ENCODE data around the gene SYT2.
"Not testable (repeated sequence)": the region's sequence is repeated elsewhere in the genome, so short reads cannot be mapped to it uniquely, and the experiment has no call there.

The SYT2 gene

DNA sequence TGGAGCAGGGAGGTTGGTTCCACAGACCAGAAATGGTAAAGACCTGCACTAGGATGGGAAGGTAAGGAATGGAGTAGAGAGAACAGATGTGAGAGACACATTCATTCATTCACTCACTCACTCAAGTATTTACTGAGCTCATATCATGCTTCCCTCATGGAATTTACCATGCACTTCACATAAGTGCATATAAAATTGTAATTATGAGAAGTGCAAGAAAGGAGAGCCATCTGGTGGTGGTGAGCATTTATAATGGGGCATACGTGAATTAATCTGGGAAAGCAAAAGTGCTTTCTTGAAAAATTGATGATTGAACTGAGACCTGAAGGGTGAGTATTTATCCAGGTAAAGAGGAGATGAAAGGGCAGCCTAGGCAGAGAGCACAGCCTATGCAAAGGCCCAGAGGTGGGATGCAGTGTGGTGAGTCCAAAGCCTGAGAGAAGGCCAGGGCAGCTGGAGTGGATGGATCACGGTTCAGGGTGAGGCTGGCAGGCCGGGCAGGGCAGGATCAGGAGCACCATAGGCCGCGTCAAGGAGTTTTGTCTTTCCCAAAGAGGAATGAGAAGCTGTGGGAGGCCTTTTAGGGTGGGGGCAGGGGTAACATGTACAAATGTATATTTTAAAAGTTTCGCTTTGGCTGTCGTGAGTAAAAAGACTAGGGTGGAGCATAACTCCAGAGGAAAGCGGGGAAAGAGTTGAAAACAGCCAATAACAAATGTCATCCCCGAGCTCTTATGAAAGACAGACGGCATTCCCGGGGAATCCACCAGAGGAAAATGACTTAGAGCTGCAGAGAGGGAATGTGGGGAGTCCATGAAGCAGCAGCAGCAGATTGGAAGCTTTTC, 95.7 kb downstream of the SYT2 start:
- intact Hi-C loops (cut with DNase I): not testable (repeated sequence)
- DNase-seq: peak in 7 of 42 donors; percentile 9 to 39 (median 34)

DNA sequence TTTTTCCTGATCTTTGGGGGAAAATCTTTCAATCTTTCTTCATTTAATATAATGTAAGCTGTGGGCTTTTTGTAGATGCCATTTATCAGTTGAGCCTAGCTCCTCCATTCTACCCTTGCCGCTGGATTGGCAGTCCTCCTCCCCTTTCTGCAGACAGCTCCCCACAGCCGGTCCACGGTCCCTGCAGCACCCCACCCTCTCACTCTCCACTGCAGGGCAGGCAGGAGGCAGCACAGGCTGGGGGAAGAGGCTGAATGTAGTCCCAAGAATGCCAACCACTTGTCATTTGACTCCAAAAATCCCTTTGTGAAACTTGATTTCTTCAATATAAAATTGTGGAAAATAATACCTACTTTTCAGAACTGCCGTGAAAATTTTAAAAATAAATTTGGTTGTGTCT, 96.7 kb downstream of the SYT2 start:
- intact Hi-C loops (cut with DNase I): no loop called here
- peak in 3 of 42 donors; percentile 5 to 19 (median 15) for DNase-seq

- DNase-seq; intact Hi-C loops (cut with DNase I): not testable (repeated sequence)
Measured at GRCh38 chr1:202612036-202612435, 98.2 kb downstream of the SYT2 start.

DNA sequence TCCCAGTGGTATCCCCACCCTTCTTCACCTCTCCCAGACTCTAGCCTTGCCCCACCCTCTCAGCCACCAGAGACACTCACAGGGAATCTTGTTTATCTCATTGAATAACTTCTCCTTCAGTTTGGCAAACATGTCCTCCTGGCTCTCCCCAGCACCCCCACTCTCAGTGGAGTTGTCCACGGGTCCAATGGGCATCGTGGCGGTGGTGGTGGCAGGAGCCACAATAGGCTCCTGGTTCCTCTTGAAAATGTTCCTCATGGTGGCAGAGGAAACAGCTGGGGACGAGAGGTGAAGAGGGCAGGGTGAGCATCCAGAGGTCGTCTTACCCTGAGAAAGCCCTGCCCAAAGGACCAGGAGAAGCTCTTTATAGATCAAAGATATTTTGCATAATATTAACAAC, 104.7 kb downstream of the SYT2 start:
- DNase-seq: peak in 2 of 42 donors; percentile 18 to 24
- intact Hi-C loops (cut with DNase I): no loop called here

DNA sequence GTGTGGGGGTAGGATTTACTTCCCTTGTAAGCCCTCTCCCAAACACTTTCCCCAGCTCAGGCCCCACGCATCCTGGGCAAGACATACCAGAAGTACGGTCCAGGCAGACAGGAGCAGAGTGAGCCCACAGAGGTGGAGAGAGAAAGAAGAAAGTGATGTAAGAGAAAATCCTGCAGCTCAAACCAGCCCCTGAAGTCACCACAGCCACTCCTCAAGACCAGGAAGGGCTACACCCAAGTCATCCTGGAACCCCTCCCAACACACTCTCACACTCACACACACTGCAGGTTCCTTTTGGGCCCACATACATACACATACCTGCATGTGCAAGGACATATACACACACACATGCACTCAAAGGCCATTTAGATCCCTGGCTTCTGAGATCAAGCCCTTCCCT, 106.8 kb downstream of the SYT2 start:
- DNase-seq: peak in 1 of 42 donors; percentile 18
- intact Hi-C loops (cut with DNase I): no loop called here

DNA sequence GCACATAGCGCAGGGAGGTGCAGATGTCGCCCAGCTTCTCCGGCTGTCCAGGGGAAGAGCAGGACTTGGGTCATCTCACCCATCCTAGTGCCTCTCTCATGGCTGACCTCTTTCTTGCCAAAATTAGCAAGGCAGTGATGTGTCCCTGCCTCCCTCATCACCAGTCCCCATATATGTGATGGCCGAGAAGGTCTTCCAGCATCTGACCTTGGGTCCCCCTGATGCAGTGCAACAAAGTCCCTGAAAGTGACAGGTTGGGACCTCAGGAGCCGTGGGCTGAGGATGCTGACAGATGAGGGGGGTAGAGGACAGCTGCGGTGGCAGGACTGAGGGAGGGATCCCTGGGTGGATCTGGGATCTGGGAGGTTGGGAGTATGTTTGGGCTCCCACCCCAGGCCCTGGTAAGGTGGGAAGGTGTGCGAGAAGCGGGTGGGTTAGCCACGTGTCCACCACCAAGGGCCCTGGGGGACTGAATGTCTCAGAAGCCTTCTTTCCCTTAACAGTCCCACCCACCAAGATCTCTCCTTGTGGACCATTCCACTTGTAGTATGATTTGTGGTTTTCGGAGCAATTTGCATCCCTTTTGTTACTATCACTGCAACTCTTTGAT, 109.7 kb downstream of the SYT2 start:
- intact Hi-C loops (cut with DNase I): no loop called here
- DNase-seq: no peak

GRCh38 chr1:202599669-202600431, 110.4 kb downstream of the SYT2 start:
- intact Hi-C loops (cut with DNase I): no loop called here

GRCh38 chr1:202597090-202597761, 113.0 kb downstream of the SYT2 start:
- intact Hi-C loops (cut with DNase I): no loop called here
- no peak for DNase-seq

More at GRCh38 chr1:202599669-202600431, 110.4 kb downstream of the SYT2 start:
- peak; percentile 48 to 92 (median 73) for DNase-seq

DNA sequence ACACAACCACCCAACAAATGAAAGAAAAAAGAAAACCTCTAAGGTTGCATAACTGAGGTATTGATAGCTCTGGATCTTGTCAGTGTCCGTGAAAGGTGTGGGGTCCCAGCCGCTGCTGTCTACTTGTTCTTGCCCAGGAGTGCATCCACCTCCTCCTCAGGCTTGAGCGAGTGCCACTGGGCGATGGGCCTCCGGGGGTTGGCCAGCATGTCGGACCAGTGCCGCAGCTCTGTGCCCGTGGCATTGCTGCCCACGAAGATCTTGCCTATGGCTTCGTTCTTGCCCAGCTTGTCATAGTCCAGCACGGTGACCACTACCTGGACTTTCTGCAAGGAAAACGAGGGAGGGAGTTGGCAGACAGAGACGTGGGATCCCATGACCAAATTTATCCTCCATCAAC, 113.6 kb downstream of the SYT2 start:
- intact Hi-C loops (cut with DNase I): no loop called here

DNA sequence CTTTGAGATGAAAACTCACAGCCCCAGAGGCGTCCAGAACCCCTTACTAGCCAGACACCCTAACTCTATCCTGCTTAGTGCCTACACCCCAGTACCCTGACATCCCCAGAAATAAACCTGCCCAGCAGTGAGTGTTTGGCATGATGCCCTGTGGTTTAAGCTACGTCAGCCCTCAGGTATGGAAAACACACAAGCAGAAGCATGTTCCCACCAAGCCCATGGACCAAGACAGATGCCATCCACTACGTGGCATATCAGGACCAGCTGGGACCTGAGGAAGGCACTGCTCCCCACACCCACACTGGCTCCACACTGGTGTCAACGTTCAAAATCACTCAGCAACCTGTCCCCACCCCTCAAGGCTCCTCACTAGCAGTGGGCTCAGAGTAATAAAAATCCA, 116.4 kb downstream of the SYT2 start:
- intact Hi-C loops (cut with DNase I): no loop called here
- DNase-seq: no peak

More for the DNA sequence above, 113.6 kb downstream of the SYT2 start:
- no peak for DNase-seq

- intact Hi-C loops (cut with DNase I): no loop called here
- no peak for DNase-seq
Measured at GRCh38 chr1:202592146-202592545, 118.1 kb downstream of the SYT2 start.

GRCh38 chr1:202591515-202591914, 118.7 kb downstream of the SYT2 start:
- intact Hi-C loops (cut with DNase I): no loop called here
- DNase-seq: peak in 25 of 42 donors; percentile 20 to 79 (median 45)

GRCh38 chr1:202590975-202591411, 119.3 kb downstream of the SYT2 start:
- intact Hi-C loops (cut with DNase I): no loop called here
- peak in 8 of 42 donors; percentile 26 to 62 (median 34) for DNase-seq

DNA sequence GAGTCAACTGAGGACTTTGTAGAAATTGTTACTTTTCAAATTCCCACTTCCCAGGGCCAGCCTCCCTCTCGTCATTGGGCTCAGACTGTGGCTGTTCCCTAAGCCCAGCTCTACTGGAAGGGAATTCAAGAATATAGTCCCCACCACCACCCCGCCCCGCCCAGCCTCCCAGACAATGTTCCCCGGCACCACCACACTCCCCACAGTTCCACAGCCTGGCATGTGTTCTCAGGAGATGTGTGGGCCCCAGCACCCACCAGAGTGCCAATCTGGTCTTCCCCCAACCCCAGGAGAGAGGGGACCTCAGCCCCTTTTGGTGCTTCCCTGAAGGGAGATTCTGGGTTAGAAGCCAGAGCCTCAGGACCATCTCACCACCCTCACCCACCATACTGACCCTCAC, 120.1 kb downstream of the SYT2 start:
- intact Hi-C loops (cut with DNase I): no loop called here
- DNase-seq: peak in 8 of 42 donors; percentile 30 to 53 (median 42)

DNA sequence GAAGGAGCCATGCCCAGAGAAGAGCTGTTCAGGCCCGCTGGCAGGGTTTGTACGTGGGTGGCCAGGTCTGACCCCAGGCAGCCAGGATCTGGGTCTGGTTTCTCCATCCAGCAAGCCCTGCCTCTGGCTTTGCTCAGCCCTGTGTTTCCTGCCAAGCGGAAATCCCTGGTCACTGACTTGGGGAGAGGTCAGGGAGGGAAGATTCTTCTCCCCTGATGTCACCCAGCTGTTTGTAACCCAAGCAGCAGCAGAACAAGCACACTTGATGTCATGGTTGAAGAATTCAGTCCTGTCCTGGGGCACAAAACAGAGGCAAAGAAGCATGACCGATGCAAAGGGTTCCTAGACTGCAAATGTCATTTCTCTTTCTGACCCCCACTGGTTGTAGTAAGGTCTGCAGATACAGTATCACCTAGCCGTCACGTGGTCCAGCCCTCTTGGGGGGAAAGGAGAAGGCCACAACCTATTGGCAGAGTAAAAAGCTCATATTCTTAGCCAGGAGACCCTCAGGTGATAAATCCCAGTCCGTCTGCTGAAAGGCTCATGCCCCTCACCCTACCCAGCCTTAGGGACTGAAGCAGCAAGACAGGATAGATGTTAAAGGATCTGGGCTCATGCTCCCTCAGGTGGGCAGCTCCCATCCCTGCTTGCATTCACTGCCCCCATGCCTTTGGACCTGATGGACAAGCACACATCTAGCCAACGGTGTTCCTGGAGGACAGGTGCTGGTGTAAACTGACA, 120.9 kb downstream of the SYT2 start:
- DNase-seq: no peak
- intact Hi-C loops (cut with DNase I): no loop called here

DNA sequence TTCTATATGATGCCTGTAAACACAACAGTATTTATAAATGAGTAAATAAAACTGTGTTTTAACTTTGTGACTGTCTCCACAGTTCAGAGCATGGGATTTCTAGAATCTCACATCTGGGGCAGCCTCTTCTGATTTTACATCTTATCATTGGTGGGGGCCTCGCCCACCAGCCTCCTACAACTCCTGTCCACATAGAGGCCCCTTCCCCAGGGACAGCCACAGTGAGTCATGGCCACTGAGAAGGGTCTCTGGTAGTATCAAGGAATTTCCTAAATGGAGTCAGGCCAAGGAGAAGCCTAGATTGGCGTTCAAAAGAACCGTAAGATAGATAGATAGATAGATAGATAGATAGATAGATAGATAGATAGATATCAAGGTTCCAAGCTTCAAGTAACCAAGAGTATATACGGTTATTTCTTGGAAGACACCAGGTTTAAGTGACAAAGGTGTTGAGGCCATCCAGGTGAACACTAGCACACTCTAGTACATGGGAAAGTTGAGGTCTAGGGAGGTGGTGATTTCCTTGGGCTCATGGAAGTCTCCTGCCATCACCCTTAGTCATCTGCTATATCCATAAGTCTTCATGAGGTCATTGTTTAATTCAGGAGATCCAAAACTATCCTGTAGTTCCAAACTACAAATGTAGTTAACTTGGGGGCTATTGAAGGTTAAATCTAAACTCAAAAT, 121.6 kb downstream of the SYT2 start:
- no peak for DNase-seq
- intact Hi-C loops (cut with DNase I): no loop called here

DNA sequence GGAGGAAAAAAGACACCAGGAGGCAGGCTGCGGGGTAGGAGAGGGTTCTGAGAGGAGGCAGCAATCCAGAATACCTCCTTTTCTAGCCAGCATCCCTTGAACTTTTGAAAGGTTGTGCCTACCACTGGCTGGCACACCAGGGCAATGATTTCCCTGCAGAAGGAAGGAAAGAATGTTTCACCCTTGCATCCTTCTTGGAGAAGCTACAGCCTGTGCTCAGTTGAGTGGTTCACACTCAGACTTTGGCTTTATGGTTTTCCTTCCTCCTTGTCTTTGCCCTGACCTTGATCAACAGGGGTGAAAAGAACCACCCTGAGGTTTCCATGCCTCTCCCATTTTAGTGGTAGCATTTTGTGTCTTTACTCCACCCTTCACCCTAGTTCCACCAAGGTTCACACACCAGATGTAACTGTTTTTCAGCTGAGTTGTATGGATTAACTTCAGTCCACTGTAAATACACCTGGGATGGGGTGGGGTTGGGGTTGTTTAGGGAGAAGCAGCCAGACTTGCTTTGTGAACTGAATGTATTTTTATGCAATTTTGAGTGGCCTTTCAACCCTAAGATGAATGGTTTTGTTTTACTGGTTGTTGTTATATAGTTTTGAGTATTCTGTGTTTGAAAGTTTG, 122.3 kb downstream of the SYT2 start:
- intact Hi-C loops (cut with DNase I): no loop called here
- DNase-seq: no peak

Measured in head of caudate nucleus (tissue), 42 donors.